Eye (tissue), 1 donor: ENCODE data around the gene RASSF10.
"Not testable (repeated sequence)": the region's sequence is repeated elsewhere in the genome, so short reads cannot be mapped to it uniquely, and the experiment has no call there.

Experiments used
- DNase-seq: peaks from one replicate; pipeline ENCODE4 v3.0.0-alpha.2; 2015

RASSF10 gene

GRCh38 chr11:13028322-13028721, 19.2 kb downstream of the RASSF10 start:
- no peak for DNase-seq

- no peak for DNase-seq
Measured at GRCh38 chr11:13029872-13030271, 20.8 kb downstream of the RASSF10 start.

DNA sequence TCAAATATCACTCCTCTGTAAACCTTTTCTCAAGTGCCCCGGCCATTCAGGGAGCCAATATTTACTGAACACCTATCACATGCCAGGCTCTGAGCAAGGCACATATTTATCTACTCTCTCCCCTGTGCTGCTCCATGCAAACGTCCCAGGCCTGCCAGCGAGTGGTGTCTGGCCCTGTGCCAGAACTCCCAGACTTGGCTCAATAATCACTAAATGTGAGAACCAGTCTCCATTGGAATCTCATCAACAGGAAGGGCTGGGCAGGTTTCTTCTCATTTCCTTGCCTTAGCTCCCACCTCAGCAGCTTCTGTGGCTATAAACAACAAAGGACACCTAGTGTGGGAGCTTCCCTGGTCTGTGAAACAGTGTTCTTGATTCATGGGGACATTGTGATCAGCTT, 21.7 kb downstream of the RASSF10 start:
- no peak for DNase-seq

GRCh38 chr11:13031349-13031748, 22.2 kb downstream of the RASSF10 start:
- DNase-seq = no peak

GRCh38 chr11:13033760-13034533, 24.8 kb downstream of the RASSF10 start:
- peak; percentile 44 for DNase-seq

- DNase-seq = no peak
Measured at GRCh38 chr11:13035711-13036110, 26.6 kb downstream of the RASSF10 start.

GRCh38 chr11:13036235-13036634, 27.1 kb downstream of the RASSF10 start:
- no peak for DNase-seq

GRCh38 chr11:13038366-13038765, 29.2 kb downstream of the RASSF10 start:
- DNase-seq = no peak

GRCh38 chr11:13039126-13039525, 30.0 kb downstream of the RASSF10 start:
- DNase-seq = no peak

- DNase-seq = no peak
Measured at GRCh38 chr11:13040969-13041561, 31.9 kb downstream of the RASSF10 start.

DNA sequence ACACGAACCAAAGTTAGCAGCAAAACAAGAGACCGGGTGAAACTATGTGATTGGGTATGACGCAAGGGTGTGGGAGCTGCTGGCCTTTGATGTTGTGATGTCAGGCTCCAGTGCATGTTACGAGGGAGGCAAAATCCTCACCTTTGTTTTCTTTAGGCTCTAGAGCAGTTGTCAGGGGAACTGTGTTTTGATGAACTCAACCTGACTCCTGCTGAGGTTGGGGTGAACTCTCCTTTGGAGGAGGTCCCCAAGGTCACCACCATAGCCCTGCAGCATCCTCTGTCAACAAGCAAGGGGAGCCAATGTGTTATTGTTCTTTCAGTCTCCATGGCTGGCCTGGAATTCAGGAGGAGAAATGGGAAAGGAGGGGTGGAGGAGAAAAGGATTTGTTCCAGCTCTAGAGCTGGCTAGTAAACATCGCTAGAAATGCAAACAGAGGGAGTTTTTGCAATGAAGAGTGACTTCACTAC, 33.8 kb downstream of the RASSF10 start:
- no peak for DNase-seq

DNA sequence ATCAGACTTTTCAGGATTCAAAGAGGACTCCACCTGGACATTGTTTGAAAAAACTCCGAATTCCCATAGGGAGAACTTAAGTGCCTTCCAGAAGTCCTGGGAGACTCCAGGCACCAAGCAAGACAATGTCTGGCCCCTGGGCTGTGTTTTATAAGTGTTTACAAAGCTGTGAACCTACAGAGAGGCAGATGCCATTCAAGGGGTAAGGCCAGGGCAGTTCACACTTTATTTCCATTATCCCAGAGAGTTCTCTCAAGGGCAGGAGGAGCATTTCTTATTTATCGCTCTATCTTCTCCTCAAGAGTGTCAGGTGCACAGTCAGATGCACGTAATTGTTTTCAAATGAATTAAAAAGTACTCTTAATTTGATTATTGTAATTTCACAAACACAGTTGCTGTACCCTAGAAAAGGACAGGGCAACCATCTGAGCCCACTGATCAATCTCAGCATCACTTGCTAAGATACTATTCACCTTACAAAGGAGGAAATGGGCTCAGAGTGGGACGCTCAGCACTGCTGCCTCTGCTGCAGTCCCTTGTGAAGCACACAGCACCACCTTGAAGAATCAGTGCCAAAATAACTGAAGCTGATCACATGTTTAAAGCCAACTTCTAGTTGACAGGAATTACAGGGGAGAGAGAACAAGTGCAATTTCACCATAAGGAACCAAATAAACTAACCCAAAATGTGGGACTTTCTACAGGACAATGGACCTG, 35.0 kb downstream of the RASSF10 start:
- no peak for DNase-seq

GRCh38 chr11:13045089-13045488, 36.0 kb downstream of the RASSF10 start:
- DNase-seq = not testable (repeated sequence)

DNA sequence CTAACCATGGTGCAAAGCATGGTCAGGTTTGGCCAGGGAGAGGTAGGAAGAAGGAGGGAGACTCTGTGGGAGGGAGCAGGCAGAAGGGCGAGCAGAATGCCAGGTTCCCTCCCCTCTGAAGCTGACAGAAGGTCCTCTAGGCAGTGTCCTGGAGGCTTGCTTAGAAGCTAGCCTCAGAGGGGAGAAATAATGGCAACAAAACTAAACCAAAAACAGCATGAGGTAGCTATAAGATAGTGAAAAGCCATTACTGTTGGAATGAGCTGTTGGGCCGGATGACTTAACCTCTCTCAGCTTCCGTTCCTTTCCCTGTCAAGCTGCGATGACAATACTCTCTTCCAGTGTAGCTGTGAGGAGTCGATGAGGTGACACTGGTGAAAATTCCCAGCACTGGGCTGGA, 36.6 kb downstream of the RASSF10 start:
- DNase-seq = no peak

DNA sequence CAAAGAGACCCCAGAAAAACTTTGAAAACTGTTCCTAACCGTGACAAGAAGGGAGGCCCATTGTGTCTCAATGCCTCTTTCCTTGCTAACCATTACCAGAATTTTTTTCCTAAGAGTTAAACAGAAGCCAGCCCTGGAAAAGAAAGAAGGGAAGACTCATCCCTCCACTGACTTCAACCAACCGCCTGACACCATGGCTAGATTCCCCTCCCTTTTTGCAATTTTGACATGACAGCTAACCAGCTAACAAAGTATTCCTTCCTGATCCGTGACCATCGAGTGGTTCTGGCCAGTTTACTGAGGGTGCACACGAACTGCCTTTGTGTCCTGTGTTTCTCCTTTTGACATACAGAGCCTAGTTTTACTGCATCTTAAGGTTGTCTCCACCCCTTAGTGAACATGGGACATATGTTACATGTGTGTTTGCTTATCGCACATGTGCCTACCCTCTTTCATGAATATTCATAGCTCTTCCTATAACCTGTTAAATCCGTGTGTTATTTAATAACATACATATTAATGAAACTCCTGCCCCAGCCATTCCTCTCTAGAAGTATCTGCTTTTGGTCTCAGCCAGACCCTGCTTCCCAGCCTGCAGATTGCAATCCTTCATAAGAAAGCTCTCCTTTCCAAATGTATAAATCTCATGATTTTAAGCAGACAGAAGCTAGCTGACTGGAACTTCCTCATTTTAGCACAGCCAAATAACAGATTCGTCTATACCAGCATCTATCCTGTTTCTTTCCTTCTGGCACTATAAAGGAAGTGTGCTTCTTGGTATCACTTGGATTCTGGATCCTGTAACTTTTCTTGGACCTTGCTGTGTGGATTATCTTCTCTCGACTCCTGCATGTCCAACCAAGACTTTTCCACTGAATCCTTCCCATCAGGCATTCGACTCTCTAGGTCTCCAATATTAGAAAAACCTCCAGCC, 37.8 kb downstream of the RASSF10 start:
- no peak for DNase-seq

GRCh38 chr11:13047884-13048283, 38.8 kb downstream of the RASSF10 start:
- DNase-seq = no peak

- no peak for DNase-seq
Measured at GRCh38 chr11:13051257-13051656, 42.1 kb downstream of the RASSF10 start.

GRCh38 chr11:13052130-13052571, 43.0 kb downstream of the RASSF10 start:
- DNase-seq = no peak

DNA sequence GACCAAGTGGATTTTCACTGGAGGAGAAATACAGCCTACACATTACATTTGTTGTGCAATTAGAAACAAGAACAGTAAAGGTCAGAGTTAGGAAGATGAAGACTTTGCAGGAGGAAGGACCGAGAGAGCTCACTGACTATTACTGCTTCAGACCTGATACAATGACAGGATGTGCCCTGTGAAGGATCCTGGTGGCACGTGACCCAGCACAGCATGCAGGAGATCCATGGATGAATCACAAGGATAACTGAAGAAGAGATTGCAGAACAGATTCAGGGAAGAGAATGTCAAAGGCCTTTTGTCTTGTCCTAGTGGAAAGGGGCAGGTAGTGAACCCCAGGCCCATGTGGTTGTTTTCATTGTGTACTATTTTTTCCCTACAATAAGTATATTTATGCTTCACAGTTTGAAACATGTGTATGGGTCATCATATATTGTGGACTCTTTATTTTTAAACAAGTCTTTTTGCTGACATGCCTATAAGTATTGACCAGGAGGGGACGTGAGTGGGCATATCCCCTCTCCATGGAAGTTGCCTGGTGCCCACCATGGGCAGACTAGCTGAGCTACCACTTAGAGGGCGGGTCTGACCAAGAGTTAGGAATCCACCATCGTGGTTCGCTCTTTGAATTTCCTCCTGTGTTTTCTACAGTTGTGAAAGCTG, 44.3 kb downstream of the RASSF10 start:
- no peak for DNase-seq

DNA sequence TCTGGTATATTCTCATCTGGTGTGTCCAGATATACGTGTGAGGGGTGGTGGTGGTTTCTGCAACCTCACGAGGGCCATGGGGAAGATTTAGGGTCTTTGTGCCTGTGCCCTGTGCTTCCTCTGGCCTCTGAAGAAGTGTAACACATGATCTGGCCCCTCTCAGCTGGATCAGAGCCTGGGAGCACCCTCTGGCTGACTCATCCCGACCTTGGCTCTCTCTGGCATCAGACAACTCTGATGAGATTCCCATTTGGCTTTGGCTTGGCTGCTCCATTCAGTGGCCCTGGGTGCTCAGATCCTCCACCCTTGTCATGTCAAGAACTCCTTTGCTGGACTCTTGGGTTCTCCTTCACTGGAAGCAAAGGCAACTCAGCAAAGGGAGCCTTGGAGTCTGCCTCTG, 45.2 kb downstream of the RASSF10 start:
- no peak for DNase-seq

- DNase-seq = no peak
Measured at GRCh38 chr11:13055200-13055599, 46.1 kb downstream of the RASSF10 start.
